Ascending aorta (tissue), 2 donors: ENCODE data around the gene CCL8. TPM values are rescaled to one million over a fixed set of nuclear protein-coding genes. Genes with fewer than 3 reads are reported as not detected.

Experiments used
- DNase-seq, 2 donors: peaks; one replicate each; pipeline ENCODE4 v3.0.0-alpha.2; 2019; ENCODE audit warnings: low spot score in 2 of 2
- H3K27ac ChIP-seq, 2 donors: fragments of 200-600 bp; sonication (generic); one replicate each; pipeline ENCODE4 v1.5.1; 2016 to 2017; ENCODE audit warnings: mild to moderate bottlenecking in 1 of 2
- H3K27me3 ChIP-seq: fragments of 200-600 bp; sonication (generic); one replicate; pipeline ENCODE4 v1.5.1; 2017
- H3K36me3 ChIP-seq, 2 donors: fragments of 200-600 bp; sonication (generic); one replicate each; pipeline ENCODE4 v1.5.1; 2016
- H3K4me1 ChIP-seq, 2 donors: fragments of 200-600 bp; sonication (generic); one replicate each; pipeline ENCODE4 v1.5.1; 2016 to 2017; ENCODE audit warnings: mild to moderate bottlenecking in 1 of 2
- H3K4me3 ChIP-seq, 2 donors: fragments of 200-600 bp; sonication (generic); one replicate each; pipeline ENCODE4 v1.5.1; 2016 to 2017; ENCODE audit warnings: mild to moderate bottlenecking in 1 of 2
- H3K9me3 ChIP-seq, 2 donors: fragments of 200-600 bp; sonication (generic); one replicate each; pipeline ENCODE4 v1.5.1; 2016
- CTCF ChIP-seq, 3 experiments: fragments of 200-600 bp in 2 of 3; fragments of 450-650 bp in 1 of 3; sonication (generic) in 2 of 3; IDR thresholded peaks; one replicate each; pipeline ENCODE4 v1.5.1; 2016 to 2019; ENCODE audit warnings: antibody characterized with exemption in 3 of 3, mild to moderate bottlenecking in 1 of 3, moderate library complexity in 1 of 3
- intact Hi-C: fragments of 100-400 bp; cut with DNase I; formaldehyde crosslinking; loops from one replicate; pipeline ENCODE4 v1.15.1; 2023
- total RNA-seq: library from RNA; depleted of rRNA; stranded (reverse); fragments of >200 nt; gene quantifications from one replicate; pipeline ENCODE4 v1.1.0, GENCODE V29; 2016

The CCL8 gene
- total RNA-seq, 1 donor from 2014 or later = not detected

- Histone ChIP-seq H3K4me3 (no peak overlapping the region), H3K4me1 (peaks cover 0 to 10% of the 10 kb centered on the region in 2 donors), H3K9me3 (no peaks in the 10 kb centered on the region), H3K27ac (no peak overlapping the region), H3K27me3 (no peaks in the 10 kb centered on the region), H3K36me3 (no peaks in the 10 kb centered on the region)
- DNase-seq = no peak
- intact Hi-C loops = no loop called here
- no peak for TF ChIP-seq CTCF (IDR thresholded peaks at IDR 0.05)
These were observed 31.9 kb downstream of the CCL8 start for GRCh38 chr17:34351096-34351495.

GRCh38 chr17:34352191-34352590 lies 33.0 kb downstream of the CCL8 start:
- no peak for DNase-seq
- no peak for TF ChIP-seq CTCF (IDR thresholded peaks at IDR 0.05)
- intact Hi-C loops = no loop called here
- Histone ChIP-seq H3K27ac (no peak overlapping the region), H3K27me3 (no peaks in the 10 kb centered on the region), H3K4me1 (peaks cover 0 to 10% of the 10 kb centered on the region in 2 donors), H3K9me3 (no peaks in the 10 kb centered on the region), H3K4me3 (no peak overlapping the region), H3K36me3 (no peaks in the 10 kb centered on the region)

GRCh38 chr17:34354637-34355036 lies 35.4 kb downstream of the CCL8 start:
- H3K27ac ChIP-seq = no peak overlapping the region

GRCh38 chr17:34356194-34356593 lies 37.0 kb downstream of the CCL8 start, which contains the start of gene CCL13:
TSS of gene CCL13 (plus strand) at chr17:34356480. CDS start at chr17:34356527, 47 bp downstream.
- intact Hi-C loops = no loop called here
- H3K27ac ChIP-seq = no peak within 1 kb of the TSS
- no peak for DNase-seq

More at GRCh38 chr17:34354637-34355036, 35.4 kb downstream of the CCL8 start:
- Histone ChIP-seq H3K36me3 (no peaks in the 10 kb centered on the region), H3K4me3 (no peak overlapping the region), H3K9me3 (no peaks in the 10 kb centered on the region), H3K4me1 (peaks cover 0 to 10% of the 10 kb centered on the region in 2 donors), H3K27me3 (no peaks in the 10 kb centered on the region)
- intact Hi-C loops = no loop called here
- TF ChIP-seq CTCF (IDR thresholded peaks at IDR 0.05) = no peak
- DNase-seq = no peak

GRCh38 chr17:34357398-34357797 lies 38.2 kb downstream of the CCL8 start:
- H3K36me3 ChIP-seq = no peaks in the 10 kb centered on the region
- intact Hi-C loops = no loop called here
- H3K27me3 ChIP-seq = no peaks in the 10 kb centered on the region
- TF ChIP-seq CTCF (IDR thresholded peaks at IDR 0.05) = no peak
- no peak overlapping the region for H3K4me3 ChIP-seq
- no peak overlapping the region for H3K27ac ChIP-seq
- no peaks in the 10 kb centered on the region for H3K9me3 ChIP-seq
- no peaks in the 10 kb centered on the region for H3K4me1 ChIP-seq
- DNase-seq = no peak

More at GRCh38 chr17:34356194-34356593, 37.0 kb downstream of the CCL8 start, which contains the start of gene CCL13:
- no peaks in the 10 kb centered on the region for H3K27me3 ChIP-seq
- no peaks in the 10 kb centered on the region for H3K36me3 ChIP-seq
- no peaks in the 10 kb centered on the region for H3K9me3 ChIP-seq
- no peak within 1 kb of the TSS for H3K4me3 ChIP-seq
- H3K4me1 ChIP-seq = no peaks in the 10 kb centered on the region
- TF ChIP-seq CTCF (IDR thresholded peaks at IDR 0.05) = no peak

GRCh38 chr17:34358631-34359030 lies 39.4 kb downstream of the CCL8 start:
- Histone ChIP-seq H3K27me3 (no peaks in the 10 kb centered on the region), H3K9me3 (no peaks in the 10 kb centered on the region), H3K4me1 (no peaks in the 10 kb centered on the region), H3K36me3 (no peaks in the 10 kb centered on the region), H3K4me3 (no peak overlapping the region), H3K27ac (no peak overlapping the region)
- DNase-seq = no peak
- intact Hi-C loops = no loop called here
- no peak for TF ChIP-seq CTCF (IDR thresholded peaks at IDR 0.05)
